C4-2B (cell line): ENCODE results near the gene G6PC2.

Source experiments
- CTCF ChIP-seq: fragments of 450-650 bp; conservative IDR thresholded peaks from 2 replicates; pipeline ENCODE4 v1.5.1; 2017; ENCODE audit warnings: mild to moderate bottlenecking
- ZFX ChIP-seq: fragments of 450-650 bp; IDR thresholded peaks from 2 replicates; pipeline ENCODE4 v1.6.1; 2017

- TF ChIP-seq CTCF (no peak), ZFX (no peak)
Observed at GRCh38 chr2:168912466-168912865, 11.4 kb downstream of the G6PC2 start.
